ENCODE measurements around the gene CAMK2B.

DNA sequence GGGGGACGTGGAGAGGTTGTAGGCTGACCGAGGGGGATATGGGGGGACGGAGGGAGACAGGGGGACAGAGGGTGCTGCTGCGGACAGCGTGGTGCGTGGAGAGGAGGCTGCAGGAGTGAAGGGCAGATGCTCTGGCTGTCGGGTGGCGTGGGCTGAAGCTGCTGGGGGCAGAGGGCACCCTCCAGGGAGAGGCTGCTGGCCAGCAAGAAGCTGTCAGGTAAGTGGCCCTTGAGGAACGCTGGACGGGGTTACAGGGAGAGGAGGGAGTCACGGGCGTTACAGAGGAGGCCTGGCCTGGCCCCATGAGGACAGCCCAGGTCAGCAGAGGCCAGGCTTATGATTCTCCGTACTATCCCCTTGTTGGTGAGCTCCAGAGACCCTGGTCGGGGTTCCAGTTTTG lies 97.5 kb downstream of the CAMK2B start:
- TF ChIP-seq, protein P1, sequence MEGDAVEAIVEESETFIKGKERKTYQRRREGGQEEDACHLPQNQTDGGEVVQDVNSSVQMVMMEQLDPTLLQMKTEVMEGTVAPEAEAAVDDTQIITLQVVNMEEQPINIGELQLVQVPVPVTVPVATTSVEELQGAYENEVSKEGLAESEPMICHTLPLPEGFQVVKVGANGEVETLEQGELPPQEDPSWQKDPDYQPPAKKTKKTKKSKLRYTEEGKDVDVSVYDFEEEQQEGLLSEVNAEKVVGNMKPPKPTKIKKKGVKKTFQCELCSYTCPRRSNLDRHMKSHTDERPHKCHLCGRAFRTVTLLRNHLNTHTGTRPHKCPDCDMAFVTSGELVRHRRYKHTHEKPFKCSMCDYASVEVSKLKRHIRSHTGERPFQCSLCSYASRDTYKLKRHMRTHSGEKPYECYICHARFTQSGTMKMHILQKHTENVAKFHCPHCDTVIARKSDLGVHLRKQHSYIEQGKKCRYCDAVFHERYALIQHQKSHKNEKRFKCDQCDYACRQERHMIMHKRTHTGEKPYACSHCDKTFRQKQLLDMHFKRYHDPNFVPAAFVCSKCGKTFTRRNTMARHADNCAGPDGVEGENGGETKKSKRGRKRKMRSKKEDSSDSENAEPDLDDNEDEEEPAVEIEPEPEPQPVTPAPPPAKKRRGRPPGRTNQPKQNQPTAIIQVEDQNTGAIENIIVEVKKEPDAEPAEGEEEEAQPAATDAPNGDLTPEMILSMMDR (IDR thresholded peaks at IDR 0.05), result no peak
- no peak for TF ChIP-seq POLR2A (IDR thresholded peaks at IDR 0.05)
